Brain microvascular endothelial cell (primary cell): Measurements from ENCODE around the gene NPIPB2.

Experiments used
- DNase-seq: peaks from one replicate; pipeline ENCODE4 v3.0.0-alpha.2; 2020
- H3K27ac ChIP-seq: fragments of 250-450 bp; sonication (Bioruptor Pico); 2 replicates; pipeline ENCODE4 v1.5.1; 2020; ENCODE audit warnings: mild to moderate bottlenecking, moderate library complexity
- H3K27me3 ChIP-seq: fragments of 250-450 bp; sonication (Bioruptor Pico); replicated peaks from 2 replicates; pipeline ENCODE4 v1.5.1; 2020; ENCODE audit warnings: mild to moderate bottlenecking
- H3K36me3 ChIP-seq: fragments of 250-450 bp; sonication (Bioruptor Pico); replicated peaks from 2 replicates; pipeline ENCODE4 v1.5.1; 2020; ENCODE audit warnings: mild to moderate bottlenecking
- H3K4me3 ChIP-seq: 2 replicates; pipeline ENCODE4 v1.5.1; 2011; ENCODE audit warnings: low read depth, mild to moderate bottlenecking, control low read depth, low read length, moderate library complexity
- CTCF ChIP-seq: IDR thresholded peaks from 2 replicates; pipeline ENCODE4 v1.5.1; 2011; ENCODE audit warnings: low read depth, mild to moderate bottlenecking, moderate library complexity, low read length, control low read depth, inconsistent platforms; ENCODE audit errors: missing control alignments
- in situ Hi-C: cut with HindIII; loops from 2 replicates; pipeline ENCODE4 v1.10.0; 2017; ENCODE audit warnings: low sequenced_read_pairs, low pct_ligation_motif_present

The NPIPB2 gene

GRCh38 chr16:11877374-11877773 is 64.5 kb downstream of the NPIPB2 start:
- DNase-seq: no peak
- in situ Hi-C loops: no loop called here
- H3K36me3 ChIP-seq: peaks cover 67% of the 10 kb centered on the region
- no peaks in the 10 kb centered on the region for H3K27me3 ChIP-seq
- H3K4me3 ChIP-seq: no peak overlapping the region
- no peak overlapping the region for H3K27ac ChIP-seq
- no peak for TF ChIP-seq CTCF
